K562 (cell line): ENCODE measurements around the gene SFR1. TPM values are rescaled to one million over a fixed set of nuclear protein-coding genes. Genes with fewer than 3 reads are reported as not detected.

Experiments
- ATAC-seq: fragments of 200-7000 bp; cut with Tn5 transposase; 3 replicates; pipeline ENCODE4 v1.9.1; 2020; ENCODE audit warnings: moderate library complexity
- BruUV-seq: library from RNA; stranded (reverse); fragments of 400-500 nt; replicated peaks from 2 replicates; lab custom pipeline; 2021; lab: Mats Ljungman, UMichigan
- CTCF ChIA-PET: fragments of 300-600 bp; formaldehyde crosslinking; extraction: SDS; loops from one replicate; lab custom pipeline; 2021; ENCODE audit warnings: low intra/inter-chr PET ratio; lab: Yijun Ruan, JAX
- POLR2A ChIA-PET: fragments of 300-600, 350-650 bp; sonication (Branson Sonifier 250); formaldehyde crosslinking; extraction: SDS; loops from one replicate; lab custom pipeline; 2021; ENCODE audit warnings: antibody characterized with exemption, inconsistent platforms; lab: Yijun Ruan, JAX
- DNase-seq, 4 experiments: peaks; one replicate each; pipeline versions ENCODE4 v3.0.0 to v3.0.0-alpha.2; 2011 to 2018; ENCODE audit warnings: low spot score in 3 of 4, mixed read lengths in 3 of 4; ENCODE audit errors: extremely low read depth in 1 of 4
- FAIRE-seq: peaks from 2 replicates; lab custom pipeline; 2011; peaks lifted over from hg19 to GRCh38; lab: Jason Lieb, UNC
- H2AFZ ChIP-seq: 2 replicates; pipeline ENCODE4 v1.6.0; 2011; ENCODE audit warnings: low read depth, low read length, control low read depth, inconsistent platforms
- H3K27ac ChIP-seq: fragments of 200-600 bp; 3 replicates; pipeline ENCODE4 v1.8.0; 2011; ENCODE audit warnings: low read depth, mild to moderate bottlenecking, control low read depth, inconsistent platforms, low read length, moderate library complexity, mixed read lengths; ENCODE audit errors: extremely low read depth
- H3K27me3 ChIP-seq, 2 experiments: fragments of 300-600 bp in 1 of 2; 2 replicates in 1 of 2; 3 replicates in 1 of 2; pipeline versions ENCODE4 v1.6.0 to v1.8.0; 2011; ENCODE audit warnings: inconsistent platforms in 2 of 2, low read length in 2 of 2, mild to moderate bottlenecking in 1 of 2, mixed read lengths in 1 of 2, moderate library complexity in 1 of 2; ENCODE audit not compliant: control insufficient read depth in 2 of 2, insufficient read depth in 2 of 2
- H3K36me3 ChIP-seq: fragments of 300-600 bp; 3 replicates; pipeline ENCODE4 v1.8.0; 2011; ENCODE audit warnings: mild to moderate bottlenecking, low read length, inconsistent platforms; ENCODE audit not compliant: control insufficient read depth, insufficient read depth
- H3K4me1 ChIP-seq, 2 experiments: fragments of 200-600 bp in 1 of 2; replicated peaks in 1 of 2; 2 replicates in 1 of 2; 3 replicates in 1 of 2; pipeline versions ENCODE4 v1.5.1 to v1.8.0; 2011; ENCODE audit warnings: inconsistent platforms in 2 of 2, low read length in 2 of 2, mild to moderate bottlenecking in 1 of 2, mixed read lengths in 1 of 2, moderate library complexity in 1 of 2; ENCODE audit not compliant: control insufficient read depth in 2 of 2, insufficient read depth in 2 of 2
- H3K4me2 ChIP-seq: 2 replicates; pipeline ENCODE4 v1.6.1; 2011; ENCODE audit warnings: low read length, control low read depth, inconsistent platforms, mixed read lengths; ENCODE audit not compliant: insufficient read depth
- H3K4me3 ChIP-seq: fragments of 200-600 bp; sonication (generic), shearing (Covaris generic); 2 replicates; pipeline ENCODE4 v1.5.1; 2016; ENCODE audit warnings: control low read depth, inconsistent platforms
- H3K79me2 ChIP-seq: fragments of 200-600 bp; 3 replicates; pipeline ENCODE4 v1.8.0; 2011; ENCODE audit warnings: low read length, inconsistent platforms; ENCODE audit not compliant: control insufficient read depth, insufficient read depth
- H3K9ac ChIP-seq, 2 experiments: 2 replicates each; pipeline versions ENCODE4 v1.6.0 to v1.6.1; 2011; ENCODE audit warnings: low read depth in 2 of 2, low read length in 2 of 2, control low read depth in 1 of 2, inconsistent platforms in 1 of 2, mild to moderate bottlenecking in 1 of 2, mixed read lengths in 1 of 2; ENCODE audit not compliant: insufficient read depth in 1 of 2
- H3K9me1 ChIP-seq: one replicate; pipeline ENCODE4 v1.6.0; 2011; ENCODE audit warnings: inconsistent platforms, mild to moderate bottlenecking, low read length, moderate library complexity; ENCODE audit not compliant: control insufficient read depth, insufficient read depth
- H3K9me3 ChIP-seq: replicated peaks from 2 replicates; pipeline ENCODE4 v1.5.1; 2011; ENCODE audit warnings: low read depth, low read length, inconsistent platforms; ENCODE audit not compliant: control insufficient read depth, insufficient read depth
- H4K20me1 ChIP-seq: replicated peaks from 2 replicates; pipeline ENCODE4 v1.6.1; 2011; ENCODE audit warnings: low read length, inconsistent platforms, mixed read lengths; ENCODE audit not compliant: control insufficient read depth, insufficient read depth
- MNT ChIP-seq, 2 experiments: fragments of 450-650 bp; conservative IDR thresholded peaks; 2 replicates each; pipeline ENCODE4 v1.6.1; 2017; ENCODE audit warnings: mild to moderate bottlenecking in 2 of 2, moderate library complexity in 2 of 2
- TOE1 ChIP-seq, 2 experiments: fragments of 450-650 bp in 1 of 2; sonication (generic) in 1 of 2; formaldehyde crosslinking in 1 of 2; IDR thresholded peaks; 2 replicates each; pipeline versions ENCODE4 v1.7.1 to v1.8.0; 2016 to 2022; ENCODE audit warnings: borderline replicate concordance in 2 of 2, mild to moderate bottlenecking in 2 of 2, antibody characterized with exemption in 1 of 2, inconsistent platforms in 1 of 2, low read depth in 1 of 2, missing genetic modification reagents in 1 of 2, moderate library complexity in 1 of 2
- WGBS: fragments of 100-300 bp; shearing (Covaris generic); methylation state at CpG from one replicate; pipeline ENCODE4 v1.1.6; 2016; ENCODE audit warnings: low coverage, mixed read lengths; ENCODE audit not compliant: insufficient coverage; ENCODE audit errors: missing lambda C conversion rate; 5-methylcytosine and 5-hydroxymethylcytosine counted together
- in situ Hi-C: fragments of 300-500 bp; cut with MboI; formaldehyde crosslinking; loops from 4 replicates; pipeline ENCODE4 v1.15.0; 2018; ENCODE audit warnings: inconsistent platforms, mixed read lengths
- intact Hi-C: fragments of 100-400 bp; cut with micrococcal nuclease; formaldehyde crosslinking; loops from 2 replicates; pipeline ENCODE4 v1.14.2; 2022
- polyA plus RNA-seq, 8 experiments: library from polyadenylated mRNA; depleted of rRNA in 4 of 8; stranded (reverse) in 5 of 8; unstranded in 3 of 8; fragments of >200 nt; fragmentation: Nextera tagmentation in 2 of 8; fragmentation: Illumina TruSeq in 1 of 8; extraction: Ambion mirVana in 2 of 8; extraction: Trizol in 1 of 8; gene quantifications; 2 replicates each; pipeline versions ENCODE4 v1.2.1 to v1.2.3, GENCODE V29; 2011 to 2014; ENCODE audit warnings: inconsistent platforms in 1 of 8, missing spikeins in 1 of 8
- total RNA-seq, 7 experiments: library from RNA; depleted of rRNA in 6 of 7; stranded (reverse); fragments of >200 nt in 6 of 7; fragmentation: Illumina TruSeq in 2 of 7; extraction: Trizol in 2 of 7; gene quantifications; 2 replicates each; pipeline versions ENCODE4 v1.2.1 to v1.2.3, GENCODE V29; 2011 to 2021; ENCODE audit warnings: low replicate concordance in 1 of 7
- TF ChIP-seq, protein P1 (sequence below): fragments of 450-650 bp; IDR thresholded peaks from 2 replicates; pipeline ENCODE4 v1.6.1; 2016; ENCODE audit warnings: borderline replicate concordance

The SFR1 gene
- total and polyA plus RNA-seq, 9 of the 15 experiments (the other 6 are each of a cell fraction or from before 2014, with no cell fraction given) = 4.3 to 18.7 (median 9.1) TPM

DNA sequence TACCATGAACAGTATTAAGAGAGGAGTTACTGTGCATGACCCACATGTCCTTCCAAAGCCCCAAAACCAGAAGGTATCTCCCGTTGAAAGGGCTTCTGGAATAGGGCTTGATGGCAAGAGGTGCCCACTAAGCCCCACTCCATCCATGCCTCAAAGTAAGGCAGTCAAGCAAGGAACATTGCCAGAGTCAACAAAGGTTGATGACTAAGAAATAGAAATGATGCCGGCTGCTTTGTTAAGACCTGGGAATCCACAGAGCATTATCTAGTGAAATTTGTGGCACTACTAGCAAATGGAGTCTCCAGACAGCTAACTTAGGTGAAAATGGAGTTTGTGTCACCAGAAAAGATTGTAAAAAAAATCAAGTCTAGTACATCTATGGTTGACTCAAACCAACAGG lies 6.2 kb downstream of the SFR1 start:
- POLR2A ChIA-PET = no interaction called here
- H4K20me1 ChIP-seq = no peaks in the 10 kb centered on the region
- no peak overlapping the region for H3K4me2 ChIP-seq
- intact Hi-C loops = no loop called here
- H3K36me3 ChIP-seq = peaks cover 10% of the 10 kb centered on the region; the same call in 1 of the 3 replicates
- no peaks in the 10 kb centered on the region for H3K9me3 ChIP-seq
- no TSS peak for BruUV-seq
- CTCF ChIA-PET = no interaction called here
- H3K4me3 ChIP-seq = no peak overlapping the region
- H3K9ac ChIP-seq = no peak overlapping the region
- no peaks in the 10 kb centered on the region for H3K4me1 ChIP-seq
- H3K27ac ChIP-seq = no peak overlapping the region
- TF ChIP-seq TOE1 (IDR thresholded peaks at IDR 0.05; ENCODE audit: borderline replicate concordance) (no peak), TOE1 (CRISPR knock-in tag; IDR thresholded peaks at IDR 0.05; ENCODE audit: borderline replicate concordance, low read depth) (no peak), MNT (conservative IDR thresholded peaks at IDR 0.05) (no peak)
- TF ChIP-seq, protein P1, sequence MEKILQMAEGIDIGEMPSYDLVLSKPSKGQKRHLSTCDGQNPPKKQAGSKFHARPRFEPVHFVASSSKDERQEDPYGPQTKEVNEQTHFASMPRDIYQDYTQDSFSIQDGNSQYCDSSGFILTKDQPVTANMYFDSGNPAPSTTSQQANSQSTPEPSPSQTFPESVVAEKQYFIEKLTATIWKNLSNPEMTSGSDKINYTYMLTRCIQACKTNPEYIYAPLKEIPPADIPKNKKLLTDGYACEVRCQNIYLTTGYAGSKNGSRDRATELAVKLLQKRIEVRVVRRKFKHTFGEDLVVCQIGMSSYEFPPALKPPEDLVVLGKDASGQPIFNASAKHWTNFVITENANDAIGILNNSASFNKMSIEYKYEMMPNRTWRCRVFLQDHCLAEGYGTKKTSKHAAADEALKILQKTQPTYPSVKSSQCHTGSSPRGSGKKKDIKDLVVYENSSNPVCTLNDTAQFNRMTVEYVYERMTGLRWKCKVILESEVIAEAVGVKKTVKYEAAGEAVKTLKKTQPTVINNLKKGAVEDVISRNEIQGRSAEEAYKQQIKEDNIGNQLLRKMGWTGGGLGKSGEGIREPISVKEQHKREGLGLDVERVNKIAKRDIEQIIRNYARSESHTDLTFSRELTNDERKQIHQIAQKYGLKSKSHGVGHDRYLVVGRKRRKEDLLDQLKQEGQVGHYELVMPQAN = no peak
- in situ Hi-C loops = no loop called here
- no peak overlapping the region for H2AFZ ChIP-seq
- ATAC-seq (no peak), DNase-seq (no peak), FAIRE-seq (no peak)
- no peaks in the 10 kb centered on the region for H3K9me1 ChIP-seq
- 17% methylated on average over 2 of the region's 2 CpGs for WGBS
- H3K27me3 ChIP-seq = no peaks in the 10 kb centered on the region
- 0 out of 3 replicates have a peak, but pooled peaks cover 3% of the 10 kb centered on the region for H3K79me2 ChIP-seq
